ENCODE data around the gene VILL. TPM values are rescaled to one million over a fixed set of nuclear protein-coding genes. Genes with fewer than 3 reads are reported as not detected.

The VILL gene
- total RNA-seq, 2 donors from 2014 or later: 3.6 to 10.4 TPM

GRCh38 chr3:37979541-37980461 is 10.8 kb upstream of the VILL start:
- no peaks in the 10 kb centered on the region for H3K9me3 ChIP-seq
- no peaks in the 10 kb centered on the region for H3K27me3 ChIP-seq
- peaks cover 0 to 2% of the 10 kb centered on the region in 2 donors for H3K36me3 ChIP-seq (replicated peaks in 1 of 2; ENCODE audit: insufficient read depth in 1 of 2, low read depth in 2 of 2)
- ATAC-seq: no peak
- TF ChIP-seq POLR2A (IDR thresholded peaks at IDR 0.05): no peak
- H3K27ac ChIP-seq: no peak overlapping the region
- no peak overlapping the region for H3K4me3 ChIP-seq
- intact Hi-C loops (cut with DNase I): no loop called here
- WGBS, 2 donors: 83 to 92% methylated on average over 8 of the region's 8 CpGs
- no peak for DNase-seq
- peaks cover 2% of the 10 kb centered on the region for H3K4me1 ChIP-seq

DNA sequence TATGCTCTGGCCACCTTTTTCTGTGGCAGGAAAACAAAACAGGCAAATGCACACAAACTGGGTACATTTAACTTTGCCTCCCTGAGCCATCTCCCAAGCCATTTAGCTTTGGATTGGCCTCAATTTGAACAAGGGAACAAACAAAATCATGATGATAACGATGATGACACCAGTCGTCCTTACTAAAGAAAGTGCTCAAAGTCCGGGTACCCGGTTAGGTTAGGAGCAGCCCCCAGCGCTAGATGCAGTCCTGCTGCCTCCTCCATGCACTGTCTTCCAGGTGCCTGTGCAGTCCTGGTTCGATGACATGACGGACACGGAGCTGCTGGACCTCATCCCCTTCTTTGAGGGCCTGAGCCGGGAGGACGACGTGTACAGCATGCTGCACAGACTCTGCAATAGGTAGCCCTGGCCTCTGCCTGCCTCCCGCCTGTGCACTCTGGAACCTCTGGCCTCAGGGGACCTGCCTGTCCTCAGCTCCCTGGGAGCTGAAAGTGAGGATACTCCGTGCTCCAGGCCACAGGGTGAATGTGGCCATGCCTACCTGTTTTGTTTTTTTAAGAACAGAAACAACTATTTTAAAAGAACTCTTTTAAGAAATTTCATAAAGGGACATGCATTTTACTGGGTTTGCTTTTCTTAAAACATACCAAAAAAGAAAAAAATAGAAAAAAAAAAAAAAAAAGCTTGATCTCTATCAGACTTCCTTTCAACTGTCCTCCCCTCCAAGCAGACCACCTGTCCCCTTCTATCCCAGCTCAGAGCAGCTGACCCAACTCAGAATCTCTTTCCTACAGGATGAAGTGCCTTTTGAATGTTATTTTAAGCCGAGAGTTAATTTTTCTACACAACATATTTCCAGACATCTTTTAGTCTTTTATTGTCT is 9.9 kb upstream of the VILL start:
- DNase-seq: no peak
- intact Hi-C loops (cut with DNase I): no loop called here
- TF ChIP-seq, protein P1, sequence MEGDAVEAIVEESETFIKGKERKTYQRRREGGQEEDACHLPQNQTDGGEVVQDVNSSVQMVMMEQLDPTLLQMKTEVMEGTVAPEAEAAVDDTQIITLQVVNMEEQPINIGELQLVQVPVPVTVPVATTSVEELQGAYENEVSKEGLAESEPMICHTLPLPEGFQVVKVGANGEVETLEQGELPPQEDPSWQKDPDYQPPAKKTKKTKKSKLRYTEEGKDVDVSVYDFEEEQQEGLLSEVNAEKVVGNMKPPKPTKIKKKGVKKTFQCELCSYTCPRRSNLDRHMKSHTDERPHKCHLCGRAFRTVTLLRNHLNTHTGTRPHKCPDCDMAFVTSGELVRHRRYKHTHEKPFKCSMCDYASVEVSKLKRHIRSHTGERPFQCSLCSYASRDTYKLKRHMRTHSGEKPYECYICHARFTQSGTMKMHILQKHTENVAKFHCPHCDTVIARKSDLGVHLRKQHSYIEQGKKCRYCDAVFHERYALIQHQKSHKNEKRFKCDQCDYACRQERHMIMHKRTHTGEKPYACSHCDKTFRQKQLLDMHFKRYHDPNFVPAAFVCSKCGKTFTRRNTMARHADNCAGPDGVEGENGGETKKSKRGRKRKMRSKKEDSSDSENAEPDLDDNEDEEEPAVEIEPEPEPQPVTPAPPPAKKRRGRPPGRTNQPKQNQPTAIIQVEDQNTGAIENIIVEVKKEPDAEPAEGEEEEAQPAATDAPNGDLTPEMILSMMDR (IDR thresholded peaks at IDR 0.05): no peak
- no peak for TF ChIP-seq POLR2A (IDR thresholded peaks at IDR 0.05)
- Histone ChIP-seq H3K9me3 (no peaks in the 10 kb centered on the region), H3K27ac (no peak overlapping the region), H3K4me3 (no peak overlapping the region), H3K27me3 (no peaks in the 10 kb centered on the region), H3K36me3 (replicated peaks in 1 of 2; ENCODE audit: insufficient read depth in 1 of 2, low read depth in 2 of 2) (peaks cover 0 to 2% of the 10 kb centered on the region in 2 donors), H3K4me1 (peaks cover 11% of the 10 kb centered on the region)
- WGBS, 2 donors: 87 to 90% methylated on average over 14 of the region's 14 CpGs
- ATAC-seq: no peak

GRCh38 chr3:37981348-37981664 is 9.3 kb upstream of the VILL start:
- TF ChIP-seq POLR2A (IDR thresholded peaks at IDR 0.05): no peak
- TF ChIP-seq, protein P1 (IDR thresholded peaks at IDR 0.05): no peak
- no peak overlapping the region for H3K4me3 ChIP-seq
- no peaks in the 10 kb centered on the region for H3K27me3 ChIP-seq
- no peaks in the 10 kb centered on the region for H3K9me3 ChIP-seq
- no peak overlapping the region for H3K27ac ChIP-seq
- 85 to 97% methylated on average over 2 of the region's 2 CpGs for WGBS, 2 donors
- DNase-seq: no peak
- peaks cover 17% of the 10 kb centered on the region for H3K4me1 ChIP-seq
- H3K36me3 ChIP-seq (replicated peaks in 1 of 2; ENCODE audit: insufficient read depth in 1 of 2, low read depth in 2 of 2): no peaks in the 10 kb centered on the region
- intact Hi-C loops (cut with DNase I): no loop called here
- ATAC-seq: no peak

DNA sequence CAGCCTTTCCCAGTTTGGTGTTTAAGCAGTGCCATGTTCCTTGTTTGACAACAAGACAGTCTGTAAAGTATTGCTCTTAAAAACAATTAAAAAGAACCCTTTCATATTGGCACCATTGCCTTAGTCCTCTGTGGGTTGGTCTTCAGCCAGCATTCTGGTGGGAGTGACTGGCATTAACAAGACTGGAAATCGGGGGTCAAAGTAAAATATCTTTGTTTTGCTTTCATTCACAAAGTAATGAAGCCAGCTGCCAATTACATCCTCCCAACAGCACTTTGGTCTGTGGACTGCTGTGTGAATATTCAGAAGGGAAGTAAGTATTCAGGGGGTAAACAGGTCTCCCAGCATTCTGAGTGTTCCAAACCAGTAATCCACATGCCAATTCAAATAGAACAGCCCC is 8.3 kb upstream of the VILL start:
- Histone ChIP-seq H3K36me3 (replicated peaks in 1 of 2; ENCODE audit: insufficient read depth in 1 of 2, low read depth in 2 of 2) (no peaks in the 10 kb centered on the region), H3K9me3 (no peaks in the 10 kb centered on the region), H3K4me1 (peaks cover 27% of the 10 kb centered on the region), H3K27ac (no peak overlapping the region), H3K27me3 (no peaks in the 10 kb centered on the region), H3K4me3 (no peak overlapping the region)
- no peak for ATAC-seq
- intact Hi-C loops (cut with DNase I): no loop called here
- no peak for DNase-seq
- no peak for TF ChIP-seq POLR2A (IDR thresholded peaks at IDR 0.05)
- TF ChIP-seq, protein P1 (IDR thresholded peaks at IDR 0.05): no peak
- 50 to 63% methylated on average over 1 of the region's 1 CpG for whole genome bisulfite sequencing, 2 donors

GRCh38 chr3:37984051-37984450 is 6.5 kb upstream of the VILL start:
- H3K27ac ChIP-seq: no peak overlapping the region
- peaks cover 34% of the 10 kb centered on the region for H3K4me1 ChIP-seq
- no peak for TF ChIP-seq POLR2A (IDR thresholded peaks at IDR 0.05)
- TF ChIP-seq, protein P1 (IDR thresholded peaks at IDR 0.05): no peak
- no peak overlapping the region for H3K4me3 ChIP-seq
- WGBS, 2 donors: 70% methylated on average over 7 of the region's 7 CpGs
- H3K27me3 ChIP-seq: no peaks in the 10 kb centered on the region
- ATAC-seq (no peak), DNase-seq (no peak)
- intact Hi-C loops (cut with DNase I): no loop called here
- no peaks in the 10 kb centered on the region for H3K9me3 ChIP-seq
- H3K36me3 ChIP-seq (replicated peaks in 1 of 2; ENCODE audit: insufficient read depth in 1 of 2, low read depth in 2 of 2): no peaks in the 10 kb centered on the region

All from body of pancreas (tissue), 4 donors.